Stimulated activated naive B cell treated with anti-CD40 and anti-IgM and Interleukin-4, amounts not matched to agents 10 μg/mL and 1 μg/mL and 100 μg/mL, for 72 hours (primary cell): ENCODE data around the gene ACER3.
"Not testable (repeated sequence)": the region's sequence is repeated elsewhere in the genome, so short reads cannot be mapped to it uniquely, and the experiment has no call there.

Source experiments
- ATAC-seq, 2 donors: fragments of 150-1000 bp; cut with Tn5 transposase; replicated peaks; 2 replicates each; pipeline ENCODE4 v1.10.0; 2021; ENCODE audit warnings: moderate library complexity in 1 of 2
- DNase-seq: peaks from one replicate; pipeline ENCODE4 v3.0.0; 2021
- H3K27ac Mint-ChIP-seq: one replicate; pipeline ENCODE4 v1.8.0; 2022; ENCODE audit warnings: mild to moderate bottlenecking, mixed read lengths
- H3K27me3 Mint-ChIP-seq, 2 donors: one replicate each; pipeline ENCODE4 v1.8.0; 2022; ENCODE audit warnings: mixed read lengths in 2 of 2
- H3K36me3 Mint-ChIP-seq, 2 donors: one replicate each; pipeline ENCODE4 v1.8.0; 2022; ENCODE audit warnings: mixed read lengths in 2 of 2, mild to moderate bottlenecking in 1 of 2
- H3K4me1 Mint-ChIP-seq, 2 donors: one replicate each; pipeline ENCODE4 v1.8.0; 2022; ENCODE audit warnings: mixed read lengths in 2 of 2, mild to moderate bottlenecking in 1 of 2
- H3K4me3 Mint-ChIP-seq, 2 donors: one replicate each; pipeline ENCODE4 v1.8.0; 2022; ENCODE audit warnings: mild to moderate bottlenecking in 2 of 2, mixed read lengths in 2 of 2, moderate library complexity in 1 of 2
- H3K9me3 Mint-ChIP-seq, 2 donors: one replicate each; pipeline ENCODE4 v1.8.0; 2022; ENCODE audit warnings: mixed read lengths in 2 of 2, mild to moderate bottlenecking in 1 of 2

ACER3 gene

GRCh38 chr11:76845069-76845468 is 15.6 kb upstream of the ACER3 start:
- Mint-ChIP-seq H3K4me1 (no peaks in the 10 kb centered on the region), H3K27me3 (peaks cover 33 to 36% of the 10 kb centered on the region in 2 donors), H3K9me3 (no peaks in the 10 kb centered on the region), H3K27ac (no peak overlapping the region), H3K4me3 (no peak overlapping the region), H3K36me3 (no peaks in the 10 kb centered on the region)
- DNase-seq, result no peak
- no peak for ATAC-seq

DNA sequence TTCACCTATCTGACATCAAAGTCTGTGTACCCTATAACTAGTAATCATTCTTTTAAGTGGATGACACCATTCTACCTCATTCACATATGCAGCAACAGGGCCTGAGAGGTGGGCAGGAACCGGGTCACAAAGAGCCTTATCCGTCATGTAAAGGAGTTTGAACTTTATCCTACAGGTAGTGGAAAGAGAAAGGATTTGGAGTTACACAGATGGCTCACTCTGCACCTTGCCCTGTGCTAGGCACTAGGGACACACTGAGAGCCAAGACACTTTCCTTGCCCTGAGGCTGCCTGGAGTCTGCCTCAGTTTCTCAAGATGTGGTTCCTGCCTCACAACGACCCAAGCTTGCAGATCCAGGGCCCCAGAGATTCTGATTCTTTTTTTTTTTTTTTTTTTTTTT is 14.3 kb upstream of the ACER3 start:
- no peaks in the 10 kb centered on the region for H3K9me3 Mint-ChIP-seq
- H3K27ac Mint-ChIP-seq, result no peak overlapping the region
- peaks cover 32% of the 10 kb centered on the region in 2 donors for H3K27me3 Mint-ChIP-seq
- no peak overlapping the region for H3K4me3 Mint-ChIP-seq
- ATAC-seq (no peak), DNase-seq (no peak)
- H3K4me1 Mint-ChIP-seq, result no peaks in the 10 kb centered on the region
- H3K36me3 Mint-ChIP-seq, result no peaks in the 10 kb centered on the region

DNA sequence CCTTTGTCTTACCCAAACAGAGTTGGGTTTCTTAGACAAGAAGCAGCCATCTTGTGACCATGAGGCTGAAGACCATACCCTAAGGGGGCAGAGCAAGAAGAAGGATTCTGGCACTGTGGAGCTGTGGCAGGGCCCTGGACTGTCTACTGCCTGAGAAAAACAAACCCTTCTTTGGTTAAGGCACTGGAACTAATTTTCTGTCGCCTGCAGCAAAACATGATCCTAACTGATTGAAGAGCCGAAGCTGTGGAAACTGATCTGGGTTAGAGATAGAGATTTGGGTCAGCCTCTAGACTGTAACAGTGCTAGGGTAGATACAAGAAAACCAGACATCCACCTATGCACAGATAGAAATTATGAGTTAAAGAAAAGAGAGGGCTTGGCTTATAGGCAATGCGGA is 11.3 kb upstream of the ACER3 start:
- DNase-seq (no peak), ATAC-seq (no peak)
- Mint-ChIP-seq H3K4me3 (no peak overlapping the region), H3K4me1 (no peaks in the 10 kb centered on the region), H3K27ac (no peak overlapping the region), H3K36me3 (no peaks in the 10 kb centered on the region), H3K9me3 (no peaks in the 10 kb centered on the region), H3K27me3 (peaks cover 19% of the 10 kb centered on the region in 2 donors)

DNA sequence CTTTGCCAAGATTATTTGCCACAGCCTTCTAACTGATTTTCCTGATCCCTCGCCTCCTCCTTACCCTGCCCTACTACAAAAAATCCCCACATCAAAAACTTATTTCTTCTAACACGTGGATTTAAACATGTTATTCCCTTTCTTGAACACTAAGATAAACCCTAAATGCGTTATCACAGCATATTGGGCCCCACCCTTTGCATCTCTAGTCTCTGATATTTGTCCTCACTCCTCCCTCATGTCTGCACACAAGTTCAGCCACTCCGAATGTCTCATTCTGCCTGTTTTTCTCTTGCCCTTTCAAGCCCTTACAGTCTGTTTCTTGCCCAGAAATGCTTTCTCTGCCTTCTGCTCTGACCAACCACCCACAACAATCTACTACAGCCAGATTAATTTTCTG is 10.6 kb upstream of the ACER3 start:
- DNase-seq (no peak), ATAC-seq (no peak)
- Mint-ChIP-seq H3K27ac (no peak overlapping the region), H3K4me1 (no peaks in the 10 kb centered on the region), H3K9me3 (no peaks in the 10 kb centered on the region), H3K4me3 (no peak overlapping the region), H3K36me3 (no peaks in the 10 kb centered on the region), H3K27me3 (peaks cover 19% of the 10 kb centered on the region in 2 donors)

GRCh38 chr11:76850815-76851214 is 9.9 kb upstream of the ACER3 start:
- DNase-seq, result no peak
- Mint-ChIP-seq H3K36me3 (no peaks in the 10 kb centered on the region), H3K4me1 (no peaks in the 10 kb centered on the region), H3K9me3 (no peaks in the 10 kb centered on the region), H3K27me3 (peaks cover 19% of the 10 kb centered on the region in 2 donors), H3K27ac (no peak overlapping the region), H3K4me3 (no peak overlapping the region)
- ATAC-seq, result no peak

- peaks cover 13 to 18% of the 10 kb centered on the region in 2 donors for H3K4me1 Mint-ChIP-seq
- H3K36me3 Mint-ChIP-seq, result no peaks in the 10 kb centered on the region
These were observed 6.0 kb upstream of the ACER3 start for GRCh38 chr11:76854709-76855108.

DNA sequence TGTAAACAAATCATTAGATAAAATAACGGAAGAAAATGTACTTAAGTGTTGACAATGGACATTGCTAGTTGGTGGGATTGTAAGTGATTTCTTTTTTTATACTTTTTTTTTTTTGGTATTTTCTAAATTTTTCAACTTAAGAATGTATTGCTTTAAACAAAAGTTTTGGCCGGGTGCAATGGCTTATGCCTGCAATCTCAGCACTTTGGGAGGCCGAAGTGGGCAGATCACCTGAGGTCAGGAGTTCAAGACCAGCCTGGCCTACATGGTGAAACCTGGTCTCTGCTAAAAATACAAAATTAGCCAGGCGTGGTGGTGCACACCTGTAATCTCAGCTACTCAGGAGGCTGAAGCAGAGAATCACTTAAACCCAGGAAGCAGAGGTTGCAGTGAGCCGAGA is 5.0 kb upstream of the ACER3 start:
- not testable (repeated sequence) for DNase-seq, H3K9me3 Mint-ChIP-seq, H3K27ac Mint-ChIP-seq, H3K4me3 Mint-ChIP-seq, ATAC-seq, H3K36me3 Mint-ChIP-seq, H3K27me3 Mint-ChIP-seq
- peaks cover 13 to 18% of the 10 kb centered on the region in 2 donors for H3K4me1 Mint-ChIP-seq

More at GRCh38 chr11:76854709-76855108, 6.0 kb upstream of the ACER3 start:
- Mint-ChIP-seq H3K4me3 (no peak overlapping the region), H3K9me3 (no peaks in the 10 kb centered on the region), H3K27ac (no peak overlapping the region), H3K27me3 (no peaks in the 10 kb centered on the region)
- no peak for DNase-seq
- ATAC-seq, result no peak

DNA sequence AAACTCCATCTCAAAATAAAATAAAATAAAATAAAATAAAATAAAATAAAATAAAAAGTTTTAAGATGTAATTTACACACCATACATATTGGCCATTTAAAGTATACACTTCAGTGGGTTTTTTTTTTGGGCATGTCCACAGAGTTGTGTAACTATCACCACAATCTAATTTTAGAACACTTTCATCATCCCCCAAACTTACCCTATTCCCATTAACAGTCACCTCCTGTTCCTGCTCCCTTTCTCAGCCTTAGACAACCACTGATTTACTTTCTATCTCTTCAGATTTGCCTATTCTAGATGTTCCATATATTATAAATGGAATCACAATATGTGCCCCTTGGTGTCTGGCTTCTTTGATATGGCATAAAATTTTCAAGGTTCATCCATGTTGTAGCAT is 4.6 kb upstream of the ACER3 start:
- no peak overlapping the region for H3K27ac Mint-ChIP-seq
- no peak for DNase-seq
- H3K4me1 Mint-ChIP-seq, result peaks cover 14 to 22% of the 10 kb centered on the region in 2 donors
- no peaks in the 10 kb centered on the region for H3K9me3 Mint-ChIP-seq
- no peaks in the 10 kb centered on the region for H3K27me3 Mint-ChIP-seq
- no peak for ATAC-seq
- no peaks in the 10 kb centered on the region for H3K36me3 Mint-ChIP-seq
- H3K4me3 Mint-ChIP-seq, result no peak overlapping the region

DNA sequence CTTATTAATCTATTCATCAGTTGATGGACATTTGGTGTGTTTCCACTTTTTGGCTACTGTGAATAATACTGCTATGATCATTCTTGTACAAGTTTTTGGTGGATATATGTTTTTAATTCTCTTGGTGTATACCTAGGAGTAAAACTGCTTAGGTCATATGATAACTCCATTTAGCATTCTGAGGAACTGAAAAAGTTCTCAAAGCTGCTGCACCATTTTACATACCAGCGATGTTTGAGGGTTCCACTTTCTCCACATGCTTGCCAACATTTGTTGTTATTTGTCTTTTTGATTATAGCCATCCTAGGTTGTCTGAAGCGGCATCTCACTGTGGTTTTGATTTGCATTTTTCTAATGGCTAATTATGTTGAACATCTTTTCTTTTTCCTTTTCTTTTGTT is 4.1 kb upstream of the ACER3 start:
- no peaks in the 10 kb centered on the region for H3K36me3 Mint-ChIP-seq
- ATAC-seq, result no peak
- no peak for DNase-seq
- no peaks in the 10 kb centered on the region for H3K9me3 Mint-ChIP-seq
- no peak overlapping the region for H3K27ac Mint-ChIP-seq
- H3K27me3 Mint-ChIP-seq, result no peaks in the 10 kb centered on the region
- peaks cover 17 to 26% of the 10 kb centered on the region in 2 donors for H3K4me1 Mint-ChIP-seq
- no peak overlapping the region for H3K4me3 Mint-ChIP-seq

DNA sequence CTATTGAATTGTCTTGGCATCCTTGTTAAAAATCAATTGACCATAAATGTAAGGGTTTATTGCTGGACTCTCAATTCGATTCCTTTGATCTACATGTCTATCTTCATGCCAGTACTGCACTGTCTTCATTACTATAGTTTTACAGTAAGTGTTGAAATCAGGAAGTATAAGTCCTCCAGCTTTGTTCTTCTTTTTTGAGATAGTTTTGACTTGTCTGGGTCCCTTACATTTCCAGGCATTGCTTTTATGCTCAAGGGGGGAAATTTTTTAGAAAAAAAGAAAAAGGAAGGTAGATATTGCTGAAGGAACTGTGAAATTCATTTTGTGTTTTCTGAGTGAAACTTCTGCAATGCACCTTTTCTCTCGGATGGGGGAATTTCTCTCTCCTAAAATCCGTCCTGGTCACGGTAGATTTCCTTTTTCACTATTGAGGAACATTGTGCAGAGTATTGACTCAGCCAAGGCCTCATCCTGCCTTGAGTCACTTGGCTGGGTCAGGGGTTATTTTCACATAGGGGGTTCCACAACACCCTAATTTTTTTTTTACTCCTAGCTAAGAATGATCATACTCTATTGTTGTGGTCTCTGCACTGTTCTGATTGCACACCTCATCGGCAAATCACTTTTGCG is 2.8 kb upstream of the ACER3 start:
- Mint-ChIP-seq H3K4me3 (no peak overlapping the region), H3K36me3 (no peaks in the 10 kb centered on the region), H3K9me3 (no peaks in the 10 kb centered on the region), H3K27me3 (no peaks in the 10 kb centered on the region), H3K27ac (no peak overlapping the region), H3K4me1 (peaks cover 22 to 35% of the 10 kb centered on the region in 2 donors)
- ATAC-seq, result peak in 1 of 2 donors; percentile 26
- DNase-seq, result no peak

DNA sequence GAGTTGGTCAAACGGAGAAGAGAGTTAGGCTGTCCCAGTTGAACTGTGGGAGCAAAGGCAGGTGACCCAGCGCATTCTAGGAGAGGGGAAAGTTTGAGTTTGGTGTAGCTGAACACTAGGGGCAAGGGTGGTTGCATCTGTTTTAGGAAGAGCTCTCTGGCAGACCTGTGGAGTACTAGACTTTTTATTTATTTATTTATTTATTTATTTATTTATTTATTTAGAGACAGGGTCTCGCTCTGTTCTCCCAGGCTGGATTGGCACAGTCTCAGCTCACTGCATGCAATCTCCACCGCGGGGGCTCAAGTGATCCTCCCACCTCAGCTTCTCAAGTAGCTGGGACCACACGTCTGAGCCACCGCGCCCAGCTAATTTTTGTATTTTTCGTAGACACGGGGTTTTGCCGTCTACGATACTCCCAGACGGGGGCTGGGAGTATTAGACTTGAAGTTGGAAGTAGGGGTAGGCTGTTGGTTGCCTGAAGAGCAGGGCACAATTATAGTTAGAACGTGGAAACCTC is 950 bp upstream of the ACER3 start:
- DNase-seq (no peak), ATAC-seq (no peak)

DNA sequence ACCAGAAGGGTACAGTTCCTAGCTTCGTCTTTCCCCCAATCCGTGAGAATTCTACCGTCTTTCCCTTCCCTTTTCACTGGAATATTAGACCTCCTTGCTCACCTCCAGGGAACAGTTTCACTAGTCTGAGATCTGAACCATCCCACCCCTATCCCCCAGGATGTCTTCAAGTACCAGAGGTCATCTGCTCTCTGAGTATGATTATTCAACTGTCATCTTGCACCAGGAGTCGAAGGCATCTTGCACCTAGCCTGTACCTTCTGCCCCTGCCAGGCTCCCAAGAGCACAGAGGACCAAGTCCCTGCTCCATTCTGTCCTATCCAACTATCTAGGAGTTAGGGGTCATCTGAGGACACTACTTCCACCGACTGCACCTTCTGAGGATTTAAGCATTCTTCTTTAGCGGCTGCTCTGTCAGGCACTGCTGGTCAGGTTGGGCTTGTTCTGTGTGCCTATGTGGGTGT is 804 bp downstream of the ACER3 start:
- no peak for DNase-seq
- peaks cover 27 to 41% of the 10 kb centered on the region in 2 donors for H3K4me1 Mint-ChIP-seq
- H3K27ac Mint-ChIP-seq, result peak overlapping the region; percentile 94
- no peaks in the 10 kb centered on the region for H3K27me3 Mint-ChIP-seq
- H3K36me3 Mint-ChIP-seq, result peaks cover 2 to 3% of the 10 kb centered on the region in 2 donors
- H3K9me3 Mint-ChIP-seq, result no peaks in the 10 kb centered on the region
- peak overlapping the region; percentile 90 to 97 for H3K4me3 Mint-ChIP-seq
- ATAC-seq, result no peak

More for the DNA sequence above, 950 bp upstream of the ACER3 start:
- H3K4me3 Mint-ChIP-seq, result peak overlapping the region; percentile 35 to 66
- peaks cover 30 to 47% of the 10 kb centered on the region in 2 donors for H3K4me1 Mint-ChIP-seq
- H3K36me3 Mint-ChIP-seq, result no peaks in the 10 kb centered on the region
- no peaks in the 10 kb centered on the region for H3K27me3 Mint-ChIP-seq
- peak overlapping the region; percentile 61 for H3K27ac Mint-ChIP-seq
- no peaks in the 10 kb centered on the region for H3K9me3 Mint-ChIP-seq

- peaks cover 23 to 34% of the 10 kb centered on the region in 2 donors for H3K4me1 Mint-ChIP-seq
- not testable (repeated sequence) for ATAC-seq
These were observed 2.1 kb downstream of the ACER3 start for GRCh38 chr11:76862794-76863193.

GRCh38 chr11:76863196-76863777 is 2.6 kb downstream of the ACER3 start:
- H3K4me3 Mint-ChIP-seq, result no peak overlapping the region
- no peak for DNase-seq
- peaks cover 25 to 36% of the 10 kb centered on the region in 2 donors for H3K4me1 Mint-ChIP-seq
- no peaks in the 10 kb centered on the region for H3K27me3 Mint-ChIP-seq
- H3K9me3 Mint-ChIP-seq, result no peaks in the 10 kb centered on the region
- no peak overlapping the region for H3K27ac Mint-ChIP-seq
- peaks cover 3% of the 10 kb centered on the region in 2 donors for H3K36me3 Mint-ChIP-seq
- no peak for ATAC-seq

More at GRCh38 chr11:76862794-76863193, 2.1 kb downstream of the ACER3 start:
- DNase-seq, H3K27ac Mint-ChIP-seq, H3K4me3 Mint-ChIP-seq, H3K36me3 Mint-ChIP-seq, H3K9me3 Mint-ChIP-seq, H3K27me3 Mint-ChIP-seq: not testable (repeated sequence)
